ENCODE data around the gene RELN.

- TF ChIP-seq CTCF (IDR thresholded peaks at IDR 0.05) (no peak), REST (IDR thresholded peaks at IDR 0.05; ENCODE audit: insufficient read depth in 1 of 2, low read depth in 2 of 2, low read length in 1 of 2) (no peak), POLR2AphosphoS5 (IDR thresholded peaks at IDR 0.05; ENCODE audit: low read depth, low read length) (no peak), TCF7L2 (IDR thresholded peaks at IDR 0.05; ENCODE audit: low read depth, low read length) (no peak), SIN3A (IDR thresholded peaks at IDR 0.05; ENCODE audit: borderline replicate concordance, insufficient read depth, low read depth, low read length) (no peak)
Measured at GRCh38 chr7:103866919-103867318, 122.5 kb downstream of the RELN start.

Measured in Panc1 (cell line).